HG02588 (cell line): Measurements from ENCODE around the gene NETO2.
"Not testable (repeated sequence)": the region's sequence is repeated elsewhere in the genome, so short reads cannot be mapped to it uniquely, and the experiment has no call there.

ENCODE experiments used
- ATAC-seq: cut with Tn5 transposase; IDR thresholded peaks from one replicate; pipeline ENCODE4 v1.9.1; 2021; ENCODE audit warnings: mild to moderate bottlenecking, moderate library complexity; ENCODE audit not compliant: unreplicated experiment

NETO2 gene

GRCh38 chr16:47067203-47067602 is 76.5 kb downstream of the NETO2 start:
- ATAC-seq: no peak

DNA sequence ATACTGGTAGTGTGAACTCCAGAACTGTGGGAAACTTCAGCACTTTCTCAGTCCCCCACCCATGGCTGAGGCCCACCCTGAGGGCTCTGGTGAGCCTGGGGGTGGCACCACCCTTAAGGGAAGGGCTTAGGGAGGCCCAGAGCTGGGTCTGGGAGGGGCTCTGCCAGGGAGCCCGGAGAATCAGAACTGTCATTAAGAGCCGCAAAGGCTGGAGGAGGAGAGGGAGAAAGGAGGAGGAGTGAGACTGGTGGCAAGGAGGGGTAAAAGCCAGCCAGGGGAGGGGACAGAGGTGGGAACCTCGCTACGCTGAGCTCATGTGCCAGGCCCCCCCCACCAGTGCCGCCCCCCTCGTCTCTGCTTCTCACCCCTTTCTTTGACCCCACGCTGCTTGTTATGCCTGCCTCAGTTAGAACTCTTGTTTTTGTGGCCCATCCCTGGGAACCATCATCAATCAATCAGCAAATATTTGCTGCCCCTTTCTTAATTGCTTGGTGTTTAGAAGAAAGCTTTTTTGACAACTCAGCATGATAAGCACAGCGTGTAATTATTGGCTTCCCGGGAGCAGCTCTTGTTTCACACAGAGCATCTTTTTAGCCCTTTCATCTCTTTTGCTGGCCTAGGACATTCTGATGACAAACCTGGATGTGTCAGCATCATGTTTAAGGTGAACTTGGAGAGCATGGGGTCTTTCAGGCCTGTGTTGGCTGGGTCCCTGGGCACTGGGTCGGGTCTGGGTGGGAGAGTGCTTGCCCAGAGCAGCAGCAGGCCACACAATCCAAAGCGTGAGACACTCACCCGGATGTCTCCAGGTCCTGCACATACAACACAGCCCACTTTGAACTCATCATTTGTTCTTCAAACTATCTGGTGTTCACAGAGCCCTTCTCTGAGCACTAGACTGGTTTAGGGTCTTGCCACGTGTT is 77.7 kb downstream of the NETO2 start:
- no peak for ATAC-seq

GRCh38 chr16:47064775-47065174 is 79.0 kb downstream of the NETO2 start:
- ATAC-seq: no peak

DNA sequence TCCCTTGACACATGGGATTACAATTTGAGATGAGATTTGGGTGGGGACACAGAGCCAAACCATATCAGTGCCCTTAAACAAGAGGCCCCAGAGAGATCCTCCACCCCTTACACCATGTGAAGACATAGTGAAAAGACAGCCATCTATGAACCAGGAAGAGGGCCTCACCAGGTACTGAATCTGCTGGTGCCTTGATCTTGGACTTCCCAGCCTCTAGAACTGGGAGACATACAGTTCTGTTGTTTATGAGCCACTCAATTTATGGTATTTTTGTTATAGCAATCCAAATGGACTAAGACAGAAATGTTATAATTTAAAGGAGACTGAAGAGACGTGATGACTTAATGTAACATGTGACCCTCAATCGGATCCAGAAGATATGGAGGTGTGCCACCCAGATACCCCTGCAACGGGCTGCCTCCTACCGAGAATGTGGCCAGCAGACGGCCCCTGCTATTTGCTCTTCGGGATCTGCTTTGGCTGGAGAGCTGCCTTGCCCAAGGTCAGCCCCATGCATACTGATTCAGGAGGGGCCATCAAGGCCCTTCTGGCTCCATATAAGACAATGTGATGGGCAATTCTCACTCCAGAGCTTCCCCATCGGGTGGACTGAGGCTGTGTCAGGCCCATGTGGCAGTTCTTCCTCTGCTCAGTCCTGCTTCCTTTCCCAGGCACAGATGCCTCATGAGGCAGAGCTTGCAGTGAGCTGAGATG is 80.6 kb downstream of the NETO2 start:
- ATAC-seq: no peak

- ATAC-seq: no peak
These were observed 82.5 kb downstream of the NETO2 start for GRCh38 chr16:47061204-47061603.

GRCh38 chr16:47060596-47060995 is 83.1 kb downstream of the NETO2 start:
- no peak for ATAC-seq

- no peak for ATAC-seq
These were observed 83.8 kb downstream of the NETO2 start for GRCh38 chr16:47059991-47060390.

- not testable (repeated sequence) for ATAC-seq
These were observed 84.6 kb downstream of the NETO2 start for GRCh38 chr16:47059130-47059529.

GRCh38 chr16:47058295-47059086 is 85.3 kb downstream of the NETO2 start:
- ATAC-seq: no peak

DNA sequence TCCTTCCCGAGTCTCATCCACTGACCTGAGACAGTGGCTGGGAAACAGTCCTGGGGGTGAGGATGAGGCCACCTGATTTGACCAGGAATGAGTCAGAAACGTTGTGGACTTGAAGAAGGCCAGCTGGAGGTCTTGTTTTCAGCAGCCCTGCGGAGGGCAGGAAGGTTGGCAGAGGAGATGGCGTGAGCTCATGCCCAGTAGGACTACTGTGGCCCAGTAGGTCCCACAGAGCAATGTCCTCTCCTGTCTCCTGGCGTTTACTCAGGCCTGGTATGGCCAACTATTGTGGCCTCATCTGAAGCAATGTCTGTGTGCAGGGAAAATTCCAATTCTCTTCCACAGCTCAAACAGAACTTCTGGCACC is 86.1 kb downstream of the NETO2 start:
- ATAC-seq: no peak

- ATAC-seq: no peak
These were observed 86.8 kb downstream of the NETO2 start for GRCh38 chr16:47056688-47057629.

DNA sequence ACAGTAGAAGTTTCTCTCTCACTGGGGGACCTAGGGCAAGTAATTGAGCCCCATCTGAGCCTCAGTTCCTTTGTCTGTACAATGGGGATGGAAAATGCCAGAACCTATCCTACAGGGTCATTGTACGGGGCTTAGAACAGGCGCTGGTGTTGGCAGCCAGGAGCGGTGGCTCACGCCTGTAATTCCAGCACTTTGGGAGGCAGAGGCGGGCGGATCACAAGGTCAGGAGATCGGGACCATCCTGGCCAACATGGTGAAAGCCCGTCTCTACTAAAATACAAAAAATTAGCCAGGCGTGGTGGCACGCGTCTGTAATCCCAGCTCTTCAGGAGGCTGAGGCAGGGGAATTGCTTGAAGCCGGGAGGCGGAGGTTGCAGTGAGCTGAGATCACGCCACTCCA is 87.7 kb downstream of the NETO2 start:
- not testable (repeated sequence) for ATAC-seq

- no peak for ATAC-seq
These were observed 88.4 kb downstream of the NETO2 start for GRCh38 chr16:47055136-47055885.

DNA sequence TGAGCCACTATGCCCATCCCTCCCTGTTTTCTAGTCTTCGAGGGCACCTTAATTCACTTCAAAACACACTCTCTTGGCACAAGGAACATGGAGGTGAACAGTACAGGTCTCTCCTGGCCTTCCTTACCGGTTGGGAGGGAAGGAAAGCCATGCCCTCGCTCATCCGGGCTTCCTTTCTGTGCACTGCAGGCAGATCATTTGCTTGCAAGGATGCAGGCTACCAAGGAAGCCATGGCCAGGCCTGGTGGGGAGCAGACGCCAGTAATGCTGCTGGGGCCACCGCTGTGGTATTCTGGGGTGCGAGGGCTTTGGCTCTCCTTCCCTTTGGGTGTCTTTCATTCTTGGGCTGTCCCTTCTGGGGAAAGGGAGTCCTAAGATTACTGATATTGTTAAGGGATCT is 89.4 kb downstream of the NETO2 start:
- no peak for ATAC-seq

DNA sequence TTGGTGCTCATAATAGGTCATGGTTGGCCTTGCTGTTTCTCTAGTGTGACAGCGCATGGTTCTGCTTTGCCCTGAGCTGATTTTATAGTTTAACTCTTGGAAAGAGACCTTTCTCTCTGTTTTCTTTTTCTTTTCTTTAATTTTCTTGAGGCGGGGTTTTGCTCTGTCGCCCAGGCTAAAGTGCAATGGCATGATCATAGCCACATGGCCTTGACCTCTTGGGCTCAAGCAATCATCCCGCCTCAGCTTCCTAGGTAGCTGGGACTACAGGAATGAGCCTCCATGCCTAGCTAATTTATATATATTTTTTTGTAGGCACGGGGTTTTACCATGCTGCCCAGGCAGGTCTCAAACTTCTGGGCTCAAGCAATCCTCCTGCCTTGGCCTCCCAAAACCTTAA is 89.8 kb downstream of the NETO2 start:
- no peak for ATAC-seq

- no peak for ATAC-seq
These were observed 90.8 kb downstream of the NETO2 start for GRCh38 chr16:47052666-47053640.

- ATAC-seq: no peak
These were observed 92.7 kb downstream of the NETO2 start for GRCh38 chr16:47051031-47051430.

DNA sequence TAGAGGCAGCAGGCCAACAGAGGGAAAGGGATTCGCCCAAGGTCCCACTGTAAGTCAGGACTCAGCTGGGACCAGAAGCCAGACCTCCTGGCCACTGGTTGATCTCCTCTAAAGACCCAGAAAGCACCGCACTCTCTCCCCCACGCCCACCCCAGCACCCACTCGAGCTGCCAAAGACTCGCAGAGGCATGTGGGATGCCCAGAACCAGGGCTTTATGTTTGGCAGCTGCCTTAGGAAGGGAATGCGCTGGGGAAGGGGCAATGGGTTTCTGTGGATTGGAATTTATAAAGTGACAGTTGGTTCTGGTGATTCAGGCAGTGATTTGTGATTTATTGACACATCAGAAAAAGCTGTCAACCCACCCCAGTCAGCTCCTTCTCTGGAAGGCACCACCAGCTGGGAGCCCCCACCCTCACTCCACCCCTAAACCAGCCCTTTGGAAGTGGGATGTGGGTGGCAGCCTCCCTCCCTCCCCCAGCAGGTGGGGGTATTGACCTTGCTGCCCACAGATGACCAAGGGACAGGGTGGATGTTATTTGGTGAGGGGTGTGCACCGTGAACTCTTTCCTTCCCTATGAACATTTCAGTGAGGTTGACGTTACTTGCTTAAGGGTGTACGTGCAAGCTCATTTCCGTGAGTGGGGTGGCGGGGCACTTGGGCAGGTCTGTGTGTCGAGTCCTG is 93.7 kb downstream of the NETO2 start:
- ATAC-seq: no peak
